ENCODE data around the gene SDK1. TPM values are rescaled to one million over a fixed set of nuclear protein-coding genes. Genes with fewer than 3 reads are reported as not detected.
"Not testable (repeated sequence)": the region's sequence is repeated elsewhere in the genome, so short reads cannot be mapped to it uniquely, and the experiment has no call there.

SDK1 gene
- total RNA-seq, 1 donor from 2014 or later: 2.2 TPM

- ATAC-seq (ENCODE audit: poor library complexity): no peak
- intact Hi-C loops (cut with DNase I): no loop called here
- no peak for DNase-seq
Observed at GRCh38 chr7:3927446-3928110, 626.5 kb downstream of the SDK1 start.

- intact Hi-C loops (cut with DNase I): no loop called here
- DNase-seq (no peak), ATAC-seq (ENCODE audit: poor library complexity) (no peak)
Observed at GRCh38 chr7:3928727-3929515, 627.9 kb downstream of the SDK1 start.

- ATAC-seq (ENCODE audit: poor library complexity) (no peak), DNase-seq (no peak)
- intact Hi-C loops (cut with DNase I): no loop called here
Observed at GRCh38 chr7:3931843-3932242, 630.8 kb downstream of the SDK1 start.

- DNase-seq: no peak
- intact Hi-C loops (cut with DNase I): no loop called here
- no peak for ATAC-seq (ENCODE audit: poor library complexity)
Observed at GRCh38 chr7:3937146-3937545, 636.1 kb downstream of the SDK1 start.

GRCh38 chr7:3937605-3938004 is 636.6 kb downstream of the SDK1 start:
- ATAC-seq (ENCODE audit: poor library complexity): no peak
- intact Hi-C loops (cut with DNase I): no loop called here
- no peak for DNase-seq

- ATAC-seq (ENCODE audit: poor library complexity); intact Hi-C loops (cut with DNase I); DNase-seq: not testable (repeated sequence)
Observed at GRCh38 chr7:3941706-3942105, 640.7 kb downstream of the SDK1 start.

GRCh38 chr7:3942276-3942675 is 641.2 kb downstream of the SDK1 start:
- ATAC-seq (ENCODE audit: poor library complexity): no peak
- no peak for DNase-seq
- intact Hi-C loops (cut with DNase I): no loop called here

- DNase-seq (no peak), ATAC-seq (ENCODE audit: poor library complexity) (no peak)
- intact Hi-C loops (cut with DNase I): no loop called here
Observed at GRCh38 chr7:3942816-3943745, 642.0 kb downstream of the SDK1 start.

GRCh38 chr7:3943779-3944520 is 642.9 kb downstream of the SDK1 start:
- ATAC-seq (ENCODE audit: poor library complexity): no peak
- DNase-seq: no peak
- intact Hi-C loops (cut with DNase I): no loop called here

- DNase-seq: no peak
- intact Hi-C loops (cut with DNase I): no loop called here
- ATAC-seq (ENCODE audit: poor library complexity): no peak
Observed at GRCh38 chr7:3949242-3949640, 648.2 kb downstream of the SDK1 start.

GRCh38 chr7:3950249-3950648 is 649.2 kb downstream of the SDK1 start:
- no peak for DNase-seq
- no peak for ATAC-seq (ENCODE audit: poor library complexity)
- intact Hi-C loops (cut with DNase I): no loop called here

- ATAC-seq (ENCODE audit: poor library complexity) (no peak), DNase-seq (no peak)
- intact Hi-C loops (cut with DNase I): no loop called here
Observed at GRCh38 chr7:3951316-3952055, 650.4 kb downstream of the SDK1 start.

GRCh38 chr7:3953133-3953532 is 652.1 kb downstream of the SDK1 start:
- no peak for DNase-seq
- intact Hi-C loops (cut with DNase I): no loop called here
- ATAC-seq (ENCODE audit: poor library complexity): no peak

GRCh38 chr7:3953946-3954345 is 652.9 kb downstream of the SDK1 start:
- intact Hi-C loops (cut with DNase I): no loop called here
- ATAC-seq (ENCODE audit: poor library complexity) (no peak), DNase-seq (no peak)

GRCh38 chr7:3955026-3955425 is 654.0 kb downstream of the SDK1 start:
- intact Hi-C loops (cut with DNase I): no loop called here
- DNase-seq: no peak
- no peak for ATAC-seq (ENCODE audit: poor library complexity)

GRCh38 chr7:3955751-3956696 is 655.0 kb downstream of the SDK1 start:
- intact Hi-C loops (cut with DNase I): no loop called here
- ATAC-seq (ENCODE audit: poor library complexity): no peak
- DNase-seq: no peak

- ATAC-seq (ENCODE audit: poor library complexity) (no peak), DNase-seq (no peak)
- intact Hi-C loops (cut with DNase I): no loop called here
Observed at GRCh38 chr7:3956949-3957348, 655.9 kb downstream of the SDK1 start.

Data from Right ventricle myocardium superior (tissue), 1 donor.